ENCODE results near the gene IL10RA.
"Not testable (repeated sequence)": the region's sequence is repeated elsewhere in the genome, so short reads cannot be mapped to it uniquely, and the experiment has no call there.

The IL10RA gene

GRCh38 chr11:117993988-117994745 is 8.0 kb downstream of the IL10RA start:
- no peak for DNase-seq

- DNase-seq, result no peak
Observed at GRCh38 chr11:117995472-117995871, 9.3 kb downstream of the IL10RA start.

- no peak for DNase-seq
Observed at GRCh38 chr11:117996058-117996457, 9.9 kb downstream of the IL10RA start.

GRCh38 chr11:117997406-117997805 is 11.2 kb downstream of the IL10RA start:
- DNase-seq, result no peak

- no peak for DNase-seq
Observed at GRCh38 chr11:117997823-117998579, 11.8 kb downstream of the IL10RA start.

- no peak for DNase-seq
Observed at GRCh38 chr11:117998664-117999353, 12.6 kb downstream of the IL10RA start.

- DNase-seq, result no peak
Observed at GRCh38 chr11:117999354-117999993, 13.3 kb downstream of the IL10RA start.

- DNase-seq, result no peak
Observed at GRCh38 chr11:118000067-118000849, 14.1 kb downstream of the IL10RA start.

- no peak for DNase-seq
Observed at GRCh38 chr11:118000850-118001228, 14.6 kb downstream of the IL10RA start.

GRCh38 chr11:118001494-118001971 is 15.3 kb downstream of the IL10RA start:
- no peak for DNase-seq

GRCh38 chr11:118002010-118002540 is 15.9 kb downstream of the IL10RA start:
- DNase-seq, result no peak

GRCh38 chr11:118002541-118003423 is 16.6 kb downstream of the IL10RA start:
- DNase-seq, result no peak

GRCh38 chr11:118003456-118003855 is 17.3 kb downstream of the IL10RA start:
- no peak for DNase-seq

- no peak for DNase-seq
Observed at GRCh38 chr11:118004543-118005223, 18.5 kb downstream of the IL10RA start.

- DNase-seq, result no peak
Observed at GRCh38 chr11:118005224-118006152, 19.3 kb downstream of the IL10RA start.

GRCh38 chr11:118006153-118006534 is 19.9 kb downstream of the IL10RA start:
- no peak for DNase-seq

- DNase-seq, result no peak
Observed at GRCh38 chr11:118007040-118007439, 20.8 kb downstream of the IL10RA start.

GRCh38 chr11:118007563-118008270 is 21.5 kb downstream of the IL10RA start:
- DNase-seq, result not testable (repeated sequence)

Measured in effector CD8-positive, alpha-beta T cell (primary cell).